Measurements from ENCODE around the gene GLRA3.

GRCh38 chr4:174635732-174636131 is 193.3 kb downstream of the GLRA3 start:
- TF ChIP-seq POLR2A (IDR thresholded peaks at IDR 0.05) (no peak), POLR2AphosphoS5 (IDR thresholded peaks at IDR 0.05) (no peak), EP300 (IDR thresholded peaks at IDR 0.05) (no peak)
- TF ChIP-seq, protein P1, sequence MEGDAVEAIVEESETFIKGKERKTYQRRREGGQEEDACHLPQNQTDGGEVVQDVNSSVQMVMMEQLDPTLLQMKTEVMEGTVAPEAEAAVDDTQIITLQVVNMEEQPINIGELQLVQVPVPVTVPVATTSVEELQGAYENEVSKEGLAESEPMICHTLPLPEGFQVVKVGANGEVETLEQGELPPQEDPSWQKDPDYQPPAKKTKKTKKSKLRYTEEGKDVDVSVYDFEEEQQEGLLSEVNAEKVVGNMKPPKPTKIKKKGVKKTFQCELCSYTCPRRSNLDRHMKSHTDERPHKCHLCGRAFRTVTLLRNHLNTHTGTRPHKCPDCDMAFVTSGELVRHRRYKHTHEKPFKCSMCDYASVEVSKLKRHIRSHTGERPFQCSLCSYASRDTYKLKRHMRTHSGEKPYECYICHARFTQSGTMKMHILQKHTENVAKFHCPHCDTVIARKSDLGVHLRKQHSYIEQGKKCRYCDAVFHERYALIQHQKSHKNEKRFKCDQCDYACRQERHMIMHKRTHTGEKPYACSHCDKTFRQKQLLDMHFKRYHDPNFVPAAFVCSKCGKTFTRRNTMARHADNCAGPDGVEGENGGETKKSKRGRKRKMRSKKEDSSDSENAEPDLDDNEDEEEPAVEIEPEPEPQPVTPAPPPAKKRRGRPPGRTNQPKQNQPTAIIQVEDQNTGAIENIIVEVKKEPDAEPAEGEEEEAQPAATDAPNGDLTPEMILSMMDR (IDR thresholded peaks at IDR 0.05) = no peak
